Subcutaneous abdominal adipose tissue (tissue), 5 donors: ENCODE data around the gene RAB14.
A peak's percentile ranks its signal among the peaks of the same experiment; 100 is the strongest.
"Not testable (repeated sequence)": the region's sequence is repeated elsewhere in the genome, so short reads cannot be mapped to it uniquely, and the experiment has no call there.

Source experiments
- H3K27ac ChIP-seq: one replicate; pipeline ENCODE4 v1.7.0; 2013; ENCODE audit warnings: low read depth, mild to moderate bottlenecking, inconsistent platforms, low read length, moderate library complexity
- H3K27me3 ChIP-seq, 5 donors: one replicate each; pipeline ENCODE4 v1.7.0; 2013; ENCODE audit warnings: low read length in 5 of 5, inconsistent platforms in 1 of 5; ENCODE audit not compliant: control insufficient read depth in 5 of 5, insufficient read depth in 4 of 5
- H3K36me3 ChIP-seq, 5 donors: one replicate each; pipeline ENCODE4 v1.7.0; 2013; ENCODE audit warnings: low read length in 5 of 5; ENCODE audit not compliant: control insufficient read depth in 5 of 5, insufficient read depth in 5 of 5
- H3K4me1 ChIP-seq, 5 donors: one replicate each; pipeline ENCODE4 v1.7.0; 2013; ENCODE audit warnings: low read length in 5 of 5, mild to moderate bottlenecking in 3 of 5, moderate library complexity in 1 of 5; ENCODE audit not compliant: control insufficient read depth in 5 of 5, insufficient read depth in 5 of 5
- H3K4me3 ChIP-seq, 5 donors: one replicate each; pipeline ENCODE4 v1.7.0; 2013; ENCODE audit warnings: low read length in 5 of 5, low read depth in 1 of 5
- H3K9ac ChIP-seq, 5 donors: one replicate each; pipeline ENCODE4 v1.7.0; 2013; ENCODE audit warnings: low read length in 5 of 5, mild to moderate bottlenecking in 4 of 5, moderate library complexity in 3 of 5
- H3K9me3 ChIP-seq, 5 donors: one replicate each; pipeline ENCODE4 v1.7.0; 2013; ENCODE audit warnings: low read length in 5 of 5; ENCODE audit not compliant: control insufficient read depth in 5 of 5
- donor health status: healthy.
- donor health status: healthy.
- donor health status: healthy.
- donor health status: healthy.
- donor health status: healthy.

The RAB14 gene

DNA sequence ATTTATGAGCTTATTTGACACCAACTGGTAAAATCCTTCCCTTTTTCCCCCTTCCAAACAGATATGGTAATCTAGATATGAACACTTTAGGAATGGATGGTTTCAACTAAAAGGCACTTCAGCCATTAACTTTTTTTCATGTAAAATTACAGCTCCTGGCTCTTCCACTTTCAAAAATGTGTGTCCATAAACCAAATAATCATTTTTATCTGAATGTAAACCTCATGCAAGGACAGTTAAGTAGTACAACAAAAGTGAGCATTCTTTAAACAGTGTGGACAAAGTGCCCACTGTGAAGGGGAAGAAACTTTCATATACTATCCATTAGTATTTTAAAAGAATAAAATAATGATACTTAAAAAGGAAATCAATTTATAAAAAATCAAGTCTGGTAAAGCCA is 17.2 kb downstream of the RAB14 start:
- no peak overlapping the region for H3K4me3 ChIP-seq
- H3K9ac ChIP-seq, result no peak overlapping the region
- no peaks in the 10 kb centered on the region for H3K27me3 ChIP-seq
- peaks cover 0 to 36% (median 22%) of the 10 kb centered on the region in 5 donors for H3K4me1 ChIP-seq
- H3K36me3 ChIP-seq, result peaks cover 19 to 35% (median 31%) of the 10 kb centered on the region in 5 donors
- no peaks in the 10 kb centered on the region for H3K9me3 ChIP-seq
- no peak overlapping the region for H3K27ac ChIP-seq

DNA sequence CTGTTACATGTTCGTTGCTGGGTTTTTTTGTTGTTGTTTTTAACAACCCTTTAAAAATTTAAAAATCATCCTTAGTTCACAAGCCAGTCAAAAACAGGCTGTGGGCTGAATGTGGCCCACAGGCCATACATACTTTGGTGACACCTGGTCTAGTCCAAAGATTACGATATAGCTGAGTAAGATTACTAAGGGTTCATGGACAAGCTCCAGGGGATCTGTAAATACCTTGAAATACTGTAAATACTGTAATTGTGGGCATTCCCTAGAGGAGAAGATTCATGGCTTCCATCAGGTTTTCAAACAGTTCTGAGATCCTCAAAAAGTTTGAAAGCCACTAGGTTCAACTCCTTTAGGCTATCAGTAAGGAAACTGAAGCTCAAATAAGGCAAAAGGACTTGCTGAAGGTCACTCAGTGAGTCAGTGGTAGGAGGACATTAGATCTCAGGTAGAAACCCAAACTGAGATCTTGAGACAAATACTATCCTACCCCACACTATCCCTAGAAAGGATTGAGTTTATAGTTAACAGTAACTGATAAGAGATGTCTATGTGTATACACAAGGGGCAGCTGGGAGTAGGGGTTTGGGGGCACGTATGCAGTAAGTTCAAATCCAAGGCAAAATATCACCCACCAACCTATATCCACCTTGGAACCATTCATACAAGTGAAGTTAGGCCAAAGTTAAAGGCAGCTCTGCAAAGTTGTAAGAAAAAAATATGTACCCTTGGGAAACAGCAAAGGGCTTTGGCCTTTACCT is 17.8 kb downstream of the RAB14 start:
- no peak overlapping the region for H3K4me3 ChIP-seq
- H3K36me3 ChIP-seq, result peaks cover 21 to 39% (median 32%) of the 10 kb centered on the region in 5 donors
- H3K9me3 ChIP-seq, result no peaks in the 10 kb centered on the region
- H3K4me1 ChIP-seq, result peaks cover 0 to 36% (median 22%) of the 10 kb centered on the region in 5 donors
- H3K27me3 ChIP-seq, result no peaks in the 10 kb centered on the region
- H3K9ac ChIP-seq, result no peak overlapping the region
- peak overlapping the region; percentile 27 for H3K27ac ChIP-seq

DNA sequence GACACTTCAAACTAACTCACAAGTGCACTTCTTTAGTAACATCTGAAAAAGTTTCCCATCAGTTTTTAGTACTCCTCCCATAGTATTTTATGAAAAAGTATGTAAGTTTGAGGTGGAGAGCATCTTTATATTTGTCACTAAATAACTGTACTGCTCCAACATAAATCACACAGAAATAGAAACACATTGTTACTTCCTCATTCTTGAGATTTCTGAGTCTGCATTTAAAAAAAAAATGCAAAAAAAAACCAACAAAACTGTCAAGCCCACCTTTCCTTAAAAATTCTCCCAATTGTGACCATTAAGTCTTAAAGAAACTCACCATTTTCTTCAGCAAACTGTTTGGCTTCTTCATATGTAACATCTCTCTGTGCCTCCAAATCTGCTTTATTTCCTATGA is 18.7 kb downstream of the RAB14 start:
- Histone ChIP-seq H3K4me3 (no peak overlapping the region), H3K9me3 (no peaks in the 10 kb centered on the region), H3K27ac (peak overlapping the region; percentile 27), H3K4me1 (peaks cover 0 to 36% (median 22%) of the 10 kb centered on the region in 5 donors), H3K36me3 (peaks cover 26 to 43% (median 36%) of the 10 kb centered on the region in 5 donors), H3K9ac (peak overlapping the region in 1 of 5 donors; percentile 4), H3K27me3 (no peaks in the 10 kb centered on the region)

DNA sequence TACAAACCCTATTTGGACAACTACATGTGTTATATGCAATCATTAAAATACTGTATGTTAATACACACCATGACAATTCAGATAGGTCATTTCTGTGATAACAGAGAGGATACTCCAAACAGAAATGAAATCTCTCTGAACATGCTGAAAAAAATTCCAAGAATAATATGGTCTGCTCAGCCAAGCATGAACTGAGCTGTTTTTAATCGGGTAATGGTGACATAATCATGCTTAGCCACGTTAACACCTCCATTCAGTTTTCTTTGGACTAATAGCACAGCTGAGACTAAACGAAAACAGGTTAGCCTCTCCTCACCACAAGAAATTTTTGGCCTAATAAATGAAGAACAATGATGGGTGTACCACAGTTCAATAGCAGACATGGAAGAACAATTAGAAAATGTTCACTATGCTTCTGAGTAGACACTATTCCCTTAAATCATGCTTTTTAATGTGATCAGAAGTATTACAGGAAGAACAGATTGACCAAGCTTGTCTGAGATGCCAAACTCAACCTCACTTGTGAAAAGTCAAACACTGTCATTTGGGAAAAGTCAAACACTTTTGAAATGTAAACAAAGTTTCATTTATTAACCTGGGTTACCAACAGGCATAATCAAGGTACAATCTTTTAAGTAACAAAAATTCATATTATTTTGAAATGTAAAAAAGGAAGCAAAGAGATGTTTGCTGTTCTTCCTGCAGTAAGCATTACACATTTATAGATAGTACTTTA is 19.4 kb downstream of the RAB14 start:
- Histone ChIP-seq H3K4me3 (no peak overlapping the region), H3K9me3 (no peaks in the 10 kb centered on the region), H3K27ac (no peak overlapping the region), H3K27me3 (no peaks in the 10 kb centered on the region), H3K36me3 (peaks cover 26 to 47% (median 38%) of the 10 kb centered on the region in 5 donors), H3K9ac (peak overlapping the region in 1 of 5 donors; percentile 4), H3K4me1 (peaks cover 0 to 32% (median 22%) of the 10 kb centered on the region in 5 donors)

DNA sequence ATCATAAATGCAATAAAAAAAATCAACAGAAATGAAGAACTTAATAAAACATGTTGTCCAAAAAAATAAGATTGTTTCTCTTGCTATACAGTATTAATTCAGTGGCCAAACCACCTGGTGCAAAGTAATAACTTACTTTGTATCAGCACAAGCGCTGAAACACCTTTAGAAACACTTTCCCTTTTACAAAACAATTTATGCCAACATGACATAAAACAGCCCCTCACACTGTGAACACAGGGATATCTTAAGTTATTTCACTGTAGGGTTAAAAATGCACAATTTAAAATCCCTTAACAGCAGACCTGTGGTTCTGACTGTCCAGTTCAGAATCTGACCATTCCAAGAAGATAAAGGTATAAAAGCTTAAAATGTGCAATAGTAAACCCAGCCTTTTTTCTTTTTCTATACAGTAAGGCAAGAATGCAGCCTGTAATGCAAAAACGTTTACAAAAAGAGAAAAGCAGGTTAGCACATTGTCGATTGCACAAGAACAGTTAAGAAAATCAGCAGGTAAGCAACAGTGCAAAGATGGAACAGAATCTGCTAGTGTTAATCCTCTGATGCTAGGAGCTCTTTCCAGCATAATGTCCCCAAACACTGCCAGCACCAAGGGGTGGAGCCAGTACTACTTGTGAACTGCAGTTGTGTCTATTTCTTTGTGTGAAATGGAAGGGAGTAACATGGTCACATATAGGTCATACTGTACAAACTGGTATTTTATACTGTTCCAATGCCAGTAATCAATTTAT is 21.6 kb downstream of the RAB14 start:
- Histone ChIP-seq H3K27me3 (no peaks in the 10 kb centered on the region), H3K9ac (no peak overlapping the region), H3K9me3 (no peaks in the 10 kb centered on the region), H3K36me3 (peaks cover 30 to 58% (median 39%) of the 10 kb centered on the region in 5 donors), H3K4me1 (peaks cover 0 to 25% (median 14%) of the 10 kb centered on the region in 5 donors), H3K4me3 (no peak overlapping the region), H3K27ac (no peak overlapping the region)

DNA sequence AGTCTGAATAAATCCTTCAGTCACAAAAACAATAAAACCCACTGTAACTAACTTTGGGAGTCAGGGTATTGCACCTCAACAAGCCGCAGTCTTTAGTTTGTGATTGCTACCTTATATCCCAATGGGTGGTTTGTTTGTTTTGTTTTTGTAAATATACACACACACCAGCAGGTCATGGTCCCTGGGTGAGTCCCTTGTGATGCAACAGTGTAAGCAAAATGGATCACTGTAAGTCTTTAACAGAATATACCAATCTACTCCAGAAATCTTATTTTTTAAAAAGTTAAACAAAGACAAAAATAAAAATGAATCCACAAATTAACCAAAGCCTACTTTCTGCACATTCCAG is 22.3 kb downstream of the RAB14 start:
- peaks cover 0 to 20% (median 13%) of the 10 kb centered on the region in 5 donors for H3K4me1 ChIP-seq

DNA sequence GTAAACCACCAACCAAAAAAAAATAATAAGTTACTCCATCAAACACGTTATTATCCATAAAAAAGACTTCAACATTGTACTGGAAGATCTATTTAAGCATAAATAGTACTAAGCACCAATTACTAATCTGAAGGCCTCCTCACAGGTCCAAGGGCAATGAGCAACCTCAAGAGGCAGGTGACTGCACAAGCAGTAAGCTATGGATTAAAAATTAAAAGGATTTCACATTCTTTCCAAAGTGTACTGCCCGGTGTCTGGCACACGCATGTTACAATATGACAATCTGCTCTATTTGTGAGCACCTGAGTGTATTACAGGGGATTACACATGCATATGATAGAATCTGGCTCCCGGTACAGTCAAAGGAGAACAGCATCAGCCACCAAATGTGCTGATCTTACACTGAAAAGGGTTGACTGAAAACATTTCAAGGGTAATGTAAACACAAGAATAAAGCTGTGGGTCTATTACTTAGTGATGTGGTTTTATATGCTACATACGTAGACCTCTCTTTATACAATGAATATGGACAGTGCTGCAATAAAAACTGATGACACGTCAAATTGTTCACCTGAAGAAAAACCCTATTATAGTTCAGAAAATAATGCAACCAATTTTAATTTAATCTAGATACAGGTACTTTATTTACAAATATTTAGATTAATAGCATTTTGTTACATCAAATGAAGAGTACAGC is 22.8 kb downstream of the RAB14 start:
- Histone ChIP-seq H3K27me3 (no peaks in the 10 kb centered on the region), H3K36me3 (peaks cover 37 to 70% (median 47%) of the 10 kb centered on the region in 5 donors), H3K9me3 (no peaks in the 10 kb centered on the region), H3K27ac (no peak overlapping the region), H3K4me1 (peaks cover 0 to 19% (median 10%) of the 10 kb centered on the region in 5 donors), H3K9ac (no peak overlapping the region), H3K4me3 (no peak overlapping the region)

More for the DNA sequence above, 22.3 kb downstream of the RAB14 start:
- peaks cover 36 to 65% (median 44%) of the 10 kb centered on the region in 5 donors for H3K36me3 ChIP-seq
- H3K9ac ChIP-seq, H3K27ac ChIP-seq, H3K27me3 ChIP-seq, H3K4me3 ChIP-seq, H3K9me3 ChIP-seq: not testable (repeated sequence)

DNA sequence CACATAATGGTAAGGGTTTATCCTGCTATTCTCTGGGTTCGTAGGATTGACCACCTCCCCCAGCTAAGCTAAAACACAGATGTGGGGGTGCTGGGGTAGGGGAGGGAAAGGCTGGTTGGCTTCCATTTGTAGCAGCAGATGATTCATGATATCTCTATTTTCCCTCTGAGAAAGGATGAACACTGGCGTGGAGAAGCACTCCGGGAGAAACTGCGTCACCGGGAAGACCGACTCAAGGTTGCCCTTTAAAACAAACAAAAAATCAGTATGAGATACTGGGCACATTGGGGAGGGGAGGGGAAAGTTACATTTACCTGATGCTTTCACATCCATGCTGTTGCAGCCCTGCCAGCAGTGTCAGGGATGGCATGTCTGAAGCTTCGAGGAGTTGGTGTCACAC is 28.2 kb downstream of the RAB14 start:
- Histone ChIP-seq H3K9me3 (no peaks in the 10 kb centered on the region), H3K27me3 (no peaks in the 10 kb centered on the region), H3K4me3 (no peak overlapping the region), H3K4me1 (peaks cover 0 to under 1% (median 0%) of the 10 kb centered on the region in 5 donors), H3K36me3 (peaks cover 41 to 85% (median 56%) of the 10 kb centered on the region in 5 donors), H3K27ac (no peak overlapping the region), H3K9ac (no peak overlapping the region)

DNA sequence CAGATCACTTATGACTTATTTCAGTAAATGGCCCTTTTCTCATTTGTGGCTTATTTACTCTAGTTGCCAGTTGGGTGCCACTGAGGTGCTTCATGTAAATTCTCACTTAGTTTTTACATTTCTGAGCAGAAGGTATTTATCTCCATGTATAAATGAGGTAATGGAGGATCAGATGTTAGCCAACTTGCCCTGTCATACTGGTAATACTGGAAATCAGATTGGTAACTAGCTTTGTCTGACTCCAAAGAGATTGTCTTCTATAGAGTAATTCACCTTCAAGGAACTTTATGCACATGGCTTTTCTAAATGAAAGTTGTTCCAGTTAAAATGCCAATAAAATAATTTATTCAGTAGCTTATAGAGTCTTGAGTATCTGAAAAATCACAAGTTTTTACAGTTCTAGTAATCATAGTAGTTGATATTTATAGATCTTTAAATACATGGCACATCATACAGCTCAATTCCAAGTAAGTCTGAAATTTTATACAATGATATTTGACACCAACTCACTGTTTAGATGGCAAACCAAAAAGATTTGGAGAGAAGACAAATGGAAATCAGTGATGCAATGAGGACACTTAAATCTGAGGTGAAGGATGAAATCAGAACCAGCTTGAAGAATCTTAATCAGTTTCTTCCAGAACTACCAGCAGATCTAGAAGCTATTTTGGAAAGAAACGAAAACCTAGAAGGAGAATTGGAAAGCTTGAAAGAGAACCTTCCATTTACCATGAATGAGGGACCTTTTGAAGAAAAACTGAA is 28.8 kb downstream of the RAB14 start:
- H3K9me3 ChIP-seq, result no peaks in the 10 kb centered on the region
- peaks cover 0 to 2% (median 0%) of the 10 kb centered on the region in 5 donors for H3K4me1 ChIP-seq
- H3K36me3 ChIP-seq, result peaks cover 41 to 90% (median 56%) of the 10 kb centered on the region in 5 donors
- H3K27ac ChIP-seq, result no peak overlapping the region
- no peak overlapping the region for H3K9ac ChIP-seq
- H3K27me3 ChIP-seq, result no peaks in the 10 kb centered on the region
- H3K4me3 ChIP-seq, result no peak overlapping the region
